ENCODE results near the gene SLC35E4.

SLC35E4 gene

GRCh38 chr22:30694171-30694639 is 58.6 kb downstream of the SLC35E4 start:
- no peak for DNase-seq (ENCODE audit: low read depth)

GRCh38 chr22:30694640-30695350 is 59.2 kb downstream of the SLC35E4 start, which contains the start of gene OSBP2:
Gene OSBP2, plus strand, starts transcription at chr22:30694874. Its CDS starts 36 bp downstream, at chr22:30694910.
- no peak for DNase-seq (ENCODE audit: low read depth)

DNA sequence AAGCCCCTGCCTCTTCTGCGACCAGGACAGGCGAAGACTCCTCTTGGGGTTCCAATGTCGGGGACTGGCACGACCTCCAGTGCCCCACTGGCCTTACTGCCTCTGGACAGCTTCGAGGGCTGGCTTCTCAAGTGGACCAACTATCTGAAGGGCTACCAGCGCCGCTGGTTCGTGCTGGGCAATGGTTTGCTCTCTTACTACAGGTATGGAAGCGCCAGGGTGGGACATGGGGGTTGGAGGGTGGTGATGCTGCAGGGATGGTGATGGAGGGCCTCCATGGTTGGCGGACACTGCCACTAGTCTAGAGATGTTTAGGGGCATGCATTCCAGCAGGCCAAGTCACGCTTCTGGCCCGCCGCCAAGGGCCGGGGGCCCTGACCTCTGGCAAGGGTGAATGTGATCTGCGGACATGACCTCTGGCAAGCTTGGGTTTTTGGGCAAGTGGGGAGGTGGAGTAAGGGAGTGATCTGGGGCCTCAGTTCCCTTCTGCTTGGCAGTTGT is 59.8 kb downstream of the SLC35E4 start:
- no peak for DNase-seq (ENCODE audit: low read depth)

DNA sequence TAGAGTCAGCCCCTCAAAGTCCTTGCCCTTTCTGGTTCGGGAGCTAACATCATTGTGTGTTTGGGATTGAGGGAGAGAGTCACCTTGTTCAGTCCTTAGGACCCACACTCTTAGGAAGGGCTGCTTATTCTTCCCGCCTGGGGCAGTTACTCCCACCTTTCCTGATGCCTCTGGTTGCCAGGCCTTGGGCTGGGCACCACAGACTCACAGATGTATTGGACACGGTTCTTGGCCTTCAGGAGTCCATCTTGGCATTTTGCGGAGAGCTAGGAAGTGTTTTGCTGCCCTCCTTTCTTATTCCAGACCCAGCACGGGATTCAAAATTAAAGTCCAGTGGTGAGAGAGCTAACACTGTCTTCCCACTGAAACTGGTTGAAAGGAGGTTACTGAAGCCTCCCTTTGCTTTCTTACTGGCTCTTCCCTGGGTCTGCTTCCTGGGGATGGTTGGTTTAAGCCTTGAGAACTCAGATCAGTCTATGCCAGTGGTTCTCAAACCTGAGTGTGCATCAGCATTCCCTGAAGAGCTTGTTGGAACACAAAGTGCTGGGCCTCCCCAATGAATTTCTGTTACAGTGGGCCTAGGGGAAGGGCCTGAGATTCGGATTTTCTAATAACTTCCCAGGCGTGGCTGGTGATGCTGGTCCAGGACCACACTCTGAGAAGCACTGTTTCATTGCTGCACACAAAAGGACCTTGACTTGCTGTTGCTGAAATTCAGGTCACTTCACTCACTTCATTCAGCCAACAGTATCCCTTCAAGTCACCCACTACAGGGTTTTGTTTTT is 60.5 kb downstream of the SLC35E4 start:
- DNase-seq (ENCODE audit: low read depth), result no peak
